Esophagus mucosa (tissue), 1 donor: ENCODE data around the gene NPBWR2. TPM values are rescaled to one million over a fixed set of nuclear protein-coding genes. Genes with fewer than 3 reads are reported as not detected.

ENCODE experiments used
- ATAC-seq: fragments of 200-7000 bp; cut with Tn5 transposase; one replicate; pipeline ENCODE4 v1.9.1; 2020
- total RNA-seq: library from RNA; stranded (reverse); gene quantifications from one replicate; pipeline ENCODE4 v1.2.4, GENCODE V29; 2023
- donor health status: DM: yes; HTN: yes; CAD: no.

The NPBWR2 gene
- total RNA-seq, 1 donor from 2014 or later, result not detected

- ATAC-seq, result no peak
These were observed 35.7 kb downstream of the NPBWR2 start for GRCh38 chr20:64071341-64072332.

DNA sequence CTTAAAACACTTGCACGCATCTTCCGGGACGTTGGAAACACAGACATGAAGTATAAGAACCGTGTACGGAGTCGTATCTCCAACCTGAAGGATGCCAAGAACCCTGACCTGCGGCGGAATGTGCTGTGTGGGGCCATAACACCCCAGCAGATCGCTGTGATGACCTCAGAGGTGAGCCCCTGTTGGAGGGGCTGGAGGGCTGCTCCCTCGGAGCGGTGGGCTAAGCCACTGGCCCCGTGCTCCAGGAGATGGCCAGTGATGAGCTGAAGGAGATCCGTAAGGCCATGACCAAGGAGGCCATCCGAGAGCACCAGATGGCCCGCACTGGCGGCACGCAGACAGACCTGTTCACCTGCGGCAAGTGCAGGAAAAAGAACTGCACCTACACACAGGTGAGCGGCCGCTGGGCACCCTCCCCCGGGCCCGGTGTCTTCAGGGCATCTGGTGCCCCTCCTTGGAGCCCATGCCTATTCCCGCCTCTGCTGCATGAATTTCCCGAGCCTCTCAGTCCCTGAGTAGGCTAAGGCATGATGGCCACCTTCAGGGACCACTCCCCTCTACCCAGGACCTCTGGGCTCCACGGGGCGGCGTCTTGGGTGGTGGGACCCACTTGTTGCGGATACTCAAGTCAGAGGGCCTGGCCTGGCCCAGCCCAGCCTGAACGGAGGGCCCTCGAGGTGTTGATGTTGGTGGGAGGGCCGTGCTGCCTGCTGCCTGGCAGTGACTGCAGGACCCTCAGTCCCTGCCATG lies 36.9 kb downstream of the NPBWR2 start:
- no peak for ATAC-seq

- no peak for ATAC-seq
These were observed 37.6 kb downstream of the NPBWR2 start for GRCh38 chr20:64069614-64070243.

DNA sequence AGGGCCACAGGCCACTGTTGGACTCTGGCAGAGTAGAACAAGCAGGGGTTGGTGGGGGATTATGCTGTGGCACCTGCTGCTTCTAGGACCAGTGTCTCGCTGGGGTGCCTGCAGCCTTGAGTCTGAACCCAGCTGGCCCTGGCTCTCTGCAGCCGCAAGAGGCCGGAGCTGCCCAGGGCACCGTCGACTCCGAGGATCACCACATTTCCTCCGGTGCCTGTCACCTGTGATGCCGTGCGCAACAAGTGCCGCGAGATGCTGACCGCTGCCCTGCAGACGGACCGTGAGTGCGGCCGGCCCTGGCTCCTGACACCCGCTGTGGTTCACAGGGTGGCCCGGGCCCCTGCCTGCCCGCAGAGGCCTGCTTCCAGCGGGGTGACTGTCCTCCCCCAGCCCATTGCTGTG lies 38.2 kb downstream of the NPBWR2 start:
- no peak for ATAC-seq

DNA sequence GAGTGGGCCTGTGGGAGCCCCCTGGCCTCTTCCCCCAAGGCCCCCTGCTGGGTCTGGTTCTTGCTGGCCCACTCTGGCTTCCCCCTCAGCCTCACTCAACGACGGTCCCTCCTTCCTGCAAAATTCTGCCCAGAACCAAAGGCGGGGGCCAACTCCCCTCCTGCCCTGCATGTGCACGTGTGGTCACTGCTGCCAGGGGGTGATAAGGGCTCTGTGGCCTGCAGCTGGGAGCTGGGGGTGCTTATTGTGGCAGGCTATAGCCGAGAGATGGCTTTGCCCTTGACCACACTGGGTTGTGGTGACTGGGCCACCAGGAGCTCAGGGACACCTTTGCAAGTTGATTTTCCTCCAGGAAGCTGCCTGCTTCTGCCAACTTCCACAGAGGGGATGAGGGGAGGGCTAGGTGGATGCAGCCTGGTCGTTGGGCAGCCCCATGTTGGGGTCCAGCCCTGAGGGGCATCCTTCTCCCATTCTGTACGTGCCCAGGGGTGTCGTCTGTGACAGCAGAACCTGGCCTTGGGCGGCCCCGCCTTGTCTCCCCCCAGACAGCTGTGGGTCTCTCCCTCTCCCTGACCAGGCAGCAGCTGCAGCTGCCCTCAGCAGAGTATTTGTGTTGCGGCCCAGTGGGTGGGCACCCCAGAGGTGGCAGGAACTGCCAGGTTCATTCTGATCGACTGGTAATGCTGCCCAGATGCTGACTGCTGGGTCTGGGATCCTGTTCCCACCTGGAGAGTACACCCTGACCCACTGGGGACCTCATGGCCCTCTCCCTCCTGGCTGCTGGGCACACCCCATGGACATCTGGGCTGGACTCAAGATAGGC lies 38.8 kb downstream of the NPBWR2 start:
- ATAC-seq, result no peak

DNA sequence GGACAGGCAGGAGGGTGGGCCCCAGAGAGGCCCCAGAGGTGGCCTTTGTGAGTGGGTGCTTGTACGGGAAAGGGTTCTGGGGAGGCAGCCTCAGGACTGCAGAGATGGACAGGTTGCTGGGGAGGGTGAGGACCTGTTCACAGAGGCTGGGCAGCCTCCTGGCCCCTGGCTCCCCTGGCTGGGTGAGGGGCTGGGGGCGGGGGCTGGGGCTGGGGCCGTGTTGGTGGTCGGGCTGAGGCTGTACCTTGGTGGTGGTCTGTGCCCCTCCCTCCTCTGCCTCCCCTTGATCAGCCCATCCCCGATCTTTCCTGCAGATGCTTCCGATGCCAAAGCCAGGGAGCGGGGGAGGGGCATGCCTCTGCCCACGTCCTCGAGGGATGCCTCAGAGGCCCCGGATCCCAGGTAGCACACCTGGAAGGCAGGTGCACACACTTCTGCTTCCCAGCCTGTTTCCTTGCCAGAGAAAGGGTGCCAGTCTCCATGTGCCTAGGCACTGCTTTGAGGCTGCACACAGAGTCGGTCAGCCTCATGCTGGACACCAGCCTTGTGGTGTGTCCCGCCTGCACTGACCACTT lies 39.5 kb downstream of the NPBWR2 start:
- no peak for ATAC-seq

GRCh38 chr20:64067005-64067632 lies 40.2 kb downstream of the NPBWR2 start:
- no peak for ATAC-seq

DNA sequence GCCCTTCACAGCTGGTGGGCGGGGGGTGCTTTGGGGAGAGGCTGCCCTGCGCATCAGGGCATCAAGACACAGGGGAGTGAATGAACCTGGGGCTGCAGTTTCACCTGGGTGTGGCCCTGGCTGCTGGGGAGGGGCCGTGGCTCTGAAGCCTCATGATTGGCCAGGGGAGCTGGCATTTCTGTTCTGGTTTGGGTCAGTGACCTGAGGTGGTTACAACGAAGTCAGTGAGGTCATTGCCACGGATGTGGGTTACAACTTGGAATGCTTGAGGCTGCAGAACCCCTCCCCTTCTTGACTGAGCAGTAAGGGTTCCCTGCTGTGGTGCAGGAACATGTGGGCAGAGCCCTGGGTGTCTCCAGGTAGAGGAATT lies 41.4 kb downstream of the NPBWR2 start:
- ATAC-seq, result no peak

DNA sequence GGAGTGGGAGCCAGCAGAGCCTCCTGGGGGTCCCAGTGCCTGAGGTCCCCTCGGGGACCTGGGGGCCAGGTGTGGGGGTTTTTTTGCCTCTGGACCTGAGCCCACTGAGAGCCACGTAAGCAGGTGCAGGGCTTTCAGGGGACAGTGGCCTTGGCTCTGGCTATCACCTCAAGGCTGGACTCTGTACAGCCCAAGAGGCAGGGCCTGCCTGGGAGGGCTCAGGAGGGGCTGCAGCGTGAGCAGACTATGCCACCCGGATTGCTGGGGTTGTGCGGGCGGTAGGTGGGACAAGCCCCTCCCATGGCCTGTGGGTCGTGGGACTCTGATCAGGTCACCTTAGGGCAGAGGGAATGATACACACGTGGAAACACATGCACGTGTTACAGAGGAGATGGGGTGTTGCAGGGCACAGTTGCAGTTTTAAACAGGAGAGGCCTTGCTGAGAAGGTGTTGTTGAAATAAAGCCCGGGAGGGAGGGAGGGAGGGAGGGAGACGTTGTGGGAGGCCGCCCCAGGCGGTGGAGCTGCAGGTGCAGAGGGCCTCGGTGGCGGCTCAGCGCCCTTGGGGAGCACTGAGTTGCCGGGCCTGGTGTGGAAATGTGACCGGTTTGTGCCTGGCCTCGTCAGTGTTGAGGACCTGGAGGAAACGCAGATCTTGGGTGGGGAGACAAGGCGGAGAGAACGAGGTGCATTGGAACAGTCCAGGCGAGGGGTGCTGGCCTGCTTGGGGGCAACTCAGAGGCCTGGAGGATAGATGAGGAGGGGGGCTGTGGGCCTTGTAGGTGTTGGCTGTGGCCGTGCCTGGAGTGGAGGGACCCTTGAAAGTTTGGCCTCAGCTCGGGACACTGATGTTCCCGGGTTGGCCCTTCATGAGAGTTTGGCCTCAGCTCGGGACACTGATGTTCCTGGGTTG lies 42.0 kb downstream of the NPBWR2 start:
- ATAC-seq, result no peak

DNA sequence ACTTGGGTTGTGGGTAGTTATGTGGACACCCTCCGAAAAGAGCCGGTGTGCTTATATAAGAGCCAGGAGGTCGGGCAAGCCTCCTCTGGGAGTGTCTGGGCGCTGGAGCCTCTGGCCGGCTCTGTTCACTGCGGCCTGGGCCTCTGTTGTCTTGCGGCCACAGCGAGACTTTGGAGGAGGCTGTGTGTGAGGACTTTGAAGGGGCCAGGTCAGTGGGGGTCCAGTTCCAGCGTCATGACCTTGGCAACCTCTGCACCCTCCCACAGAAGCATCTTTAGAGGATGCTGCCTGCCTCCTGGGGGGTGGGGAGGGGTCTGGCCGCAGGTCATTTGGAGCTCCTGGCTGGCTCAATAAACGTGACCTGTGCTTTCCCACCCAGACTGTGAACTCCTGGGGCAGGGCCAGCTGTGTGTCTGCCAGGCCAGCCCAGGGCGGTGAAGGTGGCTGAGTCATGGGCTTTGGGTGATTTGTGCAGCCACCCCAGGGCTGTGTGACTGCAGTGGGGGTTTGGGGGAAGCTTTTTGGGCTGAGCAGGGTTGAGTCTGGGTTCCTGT lies 43.1 kb downstream of the NPBWR2 start:
- peak; percentile 24 for ATAC-seq

- ATAC-seq, result peak; percentile 2
These were observed 43.8 kb downstream of the NPBWR2 start for GRCh38 chr20:64063389-64064144.

GRCh38 chr20:64062596-64063388 lies 44.6 kb downstream of the NPBWR2 start, which contains the start of gene TCEA2:
Gene TCEA2, plus strand, starts transcription at chr20:64063198. Its CDS starts 115 bp downstream, at chr20:64063313.
- peak; percentile 91 for ATAC-seq

DNA sequence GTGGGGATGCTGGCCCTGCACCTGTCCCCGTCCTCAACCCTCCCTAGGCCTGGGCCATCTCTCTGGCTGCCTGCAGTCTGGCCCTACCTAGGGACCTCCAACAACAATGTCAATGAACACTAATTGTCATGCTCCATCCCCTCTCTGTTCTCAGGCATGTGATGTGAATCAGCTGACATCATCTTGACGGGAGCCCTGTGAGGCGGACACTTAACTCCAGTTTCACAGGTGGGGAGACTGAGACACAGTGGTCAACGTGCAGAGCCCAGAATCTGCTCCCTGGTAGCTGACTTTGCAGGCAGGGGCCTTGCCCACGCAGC lies 45.1 kb downstream of the NPBWR2 start:
- ATAC-seq, result no peak

DNA sequence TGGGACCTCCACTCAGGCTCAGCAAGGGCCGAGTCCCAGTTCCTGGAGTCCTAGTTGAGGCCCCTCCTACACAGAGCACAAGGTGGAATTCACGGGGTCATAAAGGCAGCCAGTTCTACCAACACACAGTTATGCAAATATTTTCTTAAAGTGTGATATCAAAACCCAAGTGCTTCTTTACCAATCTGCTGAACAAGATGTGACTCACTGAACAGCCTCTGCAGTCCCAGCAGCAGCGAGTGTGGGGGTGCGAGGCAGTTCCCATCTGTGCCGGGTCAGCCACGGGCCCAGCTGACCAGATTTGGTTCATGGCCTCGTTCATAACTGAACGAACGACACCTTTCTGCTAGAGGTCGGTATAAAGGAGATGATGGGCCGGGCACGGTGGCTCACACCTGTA lies 48.8 kb downstream of the NPBWR2 start:
- no peak for ATAC-seq

- ATAC-seq, result peak; percentile 52
These were observed 49.5 kb downstream of the NPBWR2 start for GRCh38 chr20:64057628-64058498.

- no peak for ATAC-seq
These were observed 50.3 kb downstream of the NPBWR2 start for GRCh38 chr20:64056889-64057627.

DNA sequence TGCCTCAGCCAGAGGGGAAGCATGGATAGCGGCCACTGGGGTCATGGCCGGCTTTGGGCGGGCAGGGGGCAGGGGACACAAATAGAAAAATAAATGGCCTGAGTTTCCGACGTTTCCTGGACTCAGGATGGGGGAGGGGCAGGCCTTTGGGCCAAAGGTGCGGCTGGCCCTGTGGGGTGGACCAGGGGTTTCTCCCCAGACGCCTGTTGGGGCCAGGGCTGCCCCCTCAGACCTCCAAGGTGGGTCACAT lies 50.8 kb downstream of the NPBWR2 start:
- ATAC-seq, result no peak
